HCT116 (cell line): Measurements from ENCODE around the gene ZBTB7C.

ENCODE experiments used
- ATF3 ChIP-seq: IDR thresholded peaks from 2 replicates; pipeline ENCODE4 v1.6.1; 2012
- CEBPB ChIP-seq: IDR thresholded peaks from 2 replicates; pipeline ENCODE4 v1.6.1; 2012; ENCODE audit warnings: low read depth
- CTCF ChIP-seq, 3 experiments: fragments of 200-600 bp in 1 of 3; sonication (generic) in 1 of 3; IDR thresholded peaks in 2 of 3; conservative IDR thresholded peaks in 1 of 3; 2 replicates each; pipeline ENCODE4 v1.5.1; 2012 to 2017; ENCODE audit warnings: low read depth in 2 of 3, low read length in 2 of 3, antibody characterized with exemption in 1 of 3, borderline replicate concordance in 1 of 3, control low read depth in 1 of 3, mild to moderate bottlenecking in 1 of 3, mixed read lengths in 1 of 3, mixed run types in 1 of 3, moderate library complexity in 1 of 3; ENCODE audit not compliant: insufficient read depth in 1 of 3
- MAX ChIP-seq: IDR thresholded peaks from 2 replicates; pipeline ENCODE4 v1.6.1; 2012

GRCh38 chr18:48328473-48329210, 80.5 kb downstream of the ZBTB7C start:
- TF ChIP-seq ATF3 (no peak), CTCF (IDR thresholded peaks at IDR 0.05 in 2 of 3, conservative IDR thresholded peaks at IDR 0.05 in 1 of 3; ENCODE audit: borderline replicate concordance in 1 of 3, insufficient read depth in 1 of 3, low read depth in 2 of 3, low read length in 2 of 3) (no peak), MAX (no peak), CEBPB (no peak)
